Naive B cell (primary cell): ENCODE results near the gene KIRREL1. TPM values are rescaled to one million over a fixed set of nuclear protein-coding genes. Genes with fewer than 3 reads are reported as not detected.

Experiments used
- ATAC-seq, 2 donors: fragments of 150-1000 bp; cut with Tn5 transposase; 2 replicates each; pipeline ENCODE4 v1.10.0; 2021; ENCODE audit warnings: low read depth in 2 of 2, mild to moderate bottlenecking in 2 of 2, moderate library complexity in 2 of 2
- DNase-seq: peaks from one replicate; pipeline ENCODE4 v3.0.0; 2022
- H3K27ac Mint-ChIP-seq, 6 donors: one replicate each; pipeline ENCODE4 v1.8.0; 2020 to 2022; ENCODE audit warnings: mild to moderate bottlenecking in 6 of 6, mixed read lengths in 6 of 6, moderate library complexity in 5 of 6, inconsistent platforms in 2 of 6
- H3K27me3 Mint-ChIP-seq, 3 donors: one replicate each; pipeline ENCODE4 v1.8.0; 2021 to 2022; ENCODE audit warnings: mixed read lengths in 3 of 3, mild to moderate bottlenecking in 1 of 3
- H3K36me3 Mint-ChIP-seq, 2 donors: one replicate each; pipeline ENCODE4 v1.8.0; 2020 to 2022; ENCODE audit warnings: mixed read lengths in 2 of 2, inconsistent platforms in 1 of 2, mild to moderate bottlenecking in 1 of 2
- H3K4me1 Mint-ChIP-seq, 3 donors: one replicate each; pipeline ENCODE4 v1.8.0; 2020 to 2022; ENCODE audit warnings: mixed read lengths in 3 of 3, inconsistent platforms in 1 of 3, mild to moderate bottlenecking in 1 of 3, moderate library complexity in 1 of 3
- H3K4me3 Mint-ChIP-seq, 8 donors: one replicate each; pipeline ENCODE4 v1.8.0; 2020 to 2022; ENCODE audit warnings: mild to moderate bottlenecking in 8 of 8, mixed read lengths in 8 of 8, moderate library complexity in 8 of 8, inconsistent platforms in 2 of 8
- H3K9me3 Mint-ChIP-seq, 7 donors: one replicate each; pipeline ENCODE4 v1.8.0; 2020 to 2022; ENCODE audit warnings: mixed read lengths in 7 of 7, mild to moderate bottlenecking in 5 of 7, inconsistent platforms in 2 of 7, moderate library complexity in 1 of 7
- polyA plus RNA-seq, 6 donors: library from polyadenylated mRNA; unstranded; fragments of 300-500 nt; fragmentation: Illumina TruSeq; gene quantifications; one replicate each; pipeline ENCODE4 v1.2.3, GENCODE V29; 2021; ENCODE audit warnings: low read depth in 6 of 6

The KIRREL1 gene
- polyA plus RNA-seq, 6 donors from 2014 or later = not detected

DNA sequence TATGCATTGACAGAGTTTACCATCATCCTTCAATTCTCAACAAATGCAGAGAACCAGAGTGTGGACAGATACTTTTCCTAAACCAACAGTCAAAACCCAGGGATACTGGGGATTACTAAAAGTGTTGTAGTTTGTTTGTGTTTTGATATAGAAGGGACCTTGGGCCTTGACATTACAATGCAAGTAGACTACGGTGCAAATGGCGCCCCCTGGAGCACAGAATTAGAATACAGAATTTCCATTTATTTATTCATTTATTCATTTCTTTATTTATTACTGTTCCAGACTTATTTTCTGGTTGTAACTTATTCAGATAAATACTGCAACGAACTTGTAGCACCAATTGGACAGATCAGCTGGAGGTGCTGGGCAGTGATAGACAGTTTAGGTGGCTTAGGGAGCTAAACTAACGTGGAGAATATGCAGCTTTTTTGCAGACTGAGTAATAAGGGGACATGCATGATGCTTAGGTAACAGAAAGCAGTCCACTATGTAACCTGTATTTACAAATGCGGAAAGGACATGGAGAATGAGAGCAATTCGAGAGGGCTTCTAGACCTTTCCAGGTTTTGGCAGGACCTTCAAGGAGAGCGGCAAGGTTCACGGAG is 42.6 kb downstream of the KIRREL1 start:
- peaks cover 0 to 7% of the 10 kb centered on the region in 2 donors for H3K36me3 Mint-ChIP-seq
- no peak for ATAC-seq
- H3K4me3 Mint-ChIP-seq = no peak overlapping the region
- DNase-seq = peak; percentile 15
- no peaks in the 10 kb centered on the region for H3K9me3 Mint-ChIP-seq
- peak overlapping the region in 1 of 6 donors; percentile 12 for H3K27ac Mint-ChIP-seq
- H3K27me3 Mint-ChIP-seq = peaks cover 7 to 37% (median 35%) of the 10 kb centered on the region in 3 donors
- H3K4me1 Mint-ChIP-seq = peaks cover 0 to 5% (median 0%) of the 10 kb centered on the region in 3 donors

DNA sequence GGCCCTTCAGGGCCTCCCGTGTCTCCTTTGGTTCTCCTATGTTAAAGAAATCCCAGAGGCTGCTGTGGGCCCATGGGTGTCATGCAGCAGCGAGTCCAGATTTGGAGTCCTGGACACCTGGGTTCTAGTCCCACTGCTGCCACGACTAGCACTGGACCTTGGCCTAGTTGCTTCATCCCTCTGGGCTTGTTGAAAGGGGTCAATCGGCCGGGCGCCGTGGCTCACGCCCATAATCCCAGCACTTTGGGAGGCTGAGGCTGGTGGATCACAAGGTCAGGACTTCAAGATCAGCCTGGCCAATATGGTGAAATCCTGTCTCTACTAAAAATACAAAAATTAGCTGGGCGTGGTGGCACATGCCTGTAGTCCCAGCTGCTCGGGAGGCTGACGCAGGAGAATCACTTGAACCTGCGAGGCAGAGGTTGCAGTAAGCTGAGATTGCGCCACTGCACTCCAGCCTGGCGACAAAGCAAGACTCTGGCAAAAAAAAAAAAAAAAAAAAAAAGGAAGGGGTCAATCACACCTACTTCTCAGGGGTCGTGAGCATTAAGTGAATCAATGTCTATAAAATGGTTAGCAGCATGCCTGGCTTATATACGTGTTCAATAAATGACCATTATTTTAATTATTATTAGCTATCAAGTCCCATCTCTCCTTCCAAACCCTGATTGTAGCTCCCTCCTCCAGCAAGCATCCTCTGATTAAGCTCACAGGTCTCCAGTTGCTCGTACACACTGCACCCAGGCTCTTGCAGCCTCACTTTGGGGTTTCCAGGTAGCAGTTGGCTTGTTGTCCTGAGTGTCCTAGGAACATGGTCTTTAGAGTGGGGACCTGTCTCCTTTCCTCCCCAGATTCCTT is 43.8 kb downstream of the KIRREL1 start:
- peaks cover 0 to 8% of the 10 kb centered on the region in 2 donors for H3K36me3 Mint-ChIP-seq
- DNase-seq = no peak
- H3K27ac Mint-ChIP-seq = no peak overlapping the region
- no peak for ATAC-seq
- H3K4me3 Mint-ChIP-seq = no peak overlapping the region
- peaks cover 9 to 47% (median 39%) of the 10 kb centered on the region in 3 donors for H3K27me3 Mint-ChIP-seq
- peaks cover 0 to 5% (median 0%) of the 10 kb centered on the region in 3 donors for H3K4me1 Mint-ChIP-seq
- no peaks in the 10 kb centered on the region for H3K9me3 Mint-ChIP-seq

DNA sequence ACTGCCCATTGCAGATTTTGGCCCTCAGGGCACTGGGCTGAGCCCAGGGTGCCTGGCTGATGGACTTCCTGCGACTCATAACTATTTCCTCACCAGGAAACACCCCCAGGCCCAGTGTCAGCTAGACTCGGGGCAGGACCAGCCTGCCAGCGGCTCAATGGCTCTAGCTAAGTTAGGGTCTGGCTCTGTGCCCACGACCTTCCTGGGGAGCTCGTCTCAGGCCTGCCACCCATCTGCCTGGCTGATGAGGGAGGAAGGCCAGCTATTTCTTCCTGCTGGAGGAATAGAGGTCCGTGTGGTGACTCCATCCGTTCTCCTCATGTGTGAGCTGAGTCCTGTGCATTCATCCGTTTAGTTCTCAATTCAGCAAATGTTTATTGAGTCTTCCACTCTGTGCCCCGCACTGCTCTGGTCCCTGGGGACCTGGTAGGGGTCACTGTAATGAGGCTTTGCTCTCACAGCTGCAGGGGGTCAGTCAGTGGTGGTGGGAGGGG is 44.5 kb downstream of the KIRREL1 start:
- no peak for ATAC-seq
- no peak for DNase-seq
- peaks cover 0 to 5% (median 0%) of the 10 kb centered on the region in 3 donors for H3K4me1 Mint-ChIP-seq
- no peak overlapping the region for H3K27ac Mint-ChIP-seq
- H3K9me3 Mint-ChIP-seq = no peaks in the 10 kb centered on the region
- peaks cover 0 to 8% of the 10 kb centered on the region in 2 donors for H3K36me3 Mint-ChIP-seq
- H3K4me3 Mint-ChIP-seq = no peak overlapping the region
- H3K27me3 Mint-ChIP-seq = peaks cover 9 to 47% (median 39%) of the 10 kb centered on the region in 3 donors

DNA sequence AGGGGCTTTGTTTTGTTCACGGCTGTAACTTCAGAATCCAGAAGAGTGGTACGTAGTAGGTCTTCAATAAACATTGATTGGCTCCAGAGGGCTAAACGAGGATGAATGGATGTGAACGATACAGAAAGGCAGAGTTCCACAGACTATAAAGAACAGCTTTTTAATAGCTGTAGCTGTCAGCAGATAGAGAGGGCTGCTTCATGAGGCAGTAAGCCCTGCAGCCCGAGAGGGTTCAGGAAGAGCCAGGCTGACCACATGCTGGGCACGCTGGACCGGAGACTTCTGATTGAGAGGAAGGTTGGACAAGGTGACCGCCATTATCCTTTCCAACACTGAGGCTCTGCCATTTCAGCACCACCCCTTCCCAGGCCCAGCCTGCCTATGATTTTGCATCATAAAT is 45.3 kb downstream of the KIRREL1 start:
- Mint-ChIP-seq H3K27ac (no peak overlapping the region), H3K36me3 (peaks cover 0 to 8% of the 10 kb centered on the region in 2 donors), H3K27me3 (peaks cover 5 to 47% (median 39%) of the 10 kb centered on the region in 3 donors), H3K9me3 (no peaks in the 10 kb centered on the region), H3K4me3 (no peak overlapping the region), H3K4me1 (peaks cover 0 to 5% (median 0%) of the 10 kb centered on the region in 3 donors)
- DNase-seq (no peak), ATAC-seq (no peak)

GRCh38 chr1:158039380-158039779 is 45.9 kb downstream of the KIRREL1 start:
- peaks cover 0 to 8% of the 10 kb centered on the region in 2 donors for H3K36me3 Mint-ChIP-seq
- H3K4me1 Mint-ChIP-seq = peaks cover 0 to 5% (median 0%) of the 10 kb centered on the region in 3 donors
- DNase-seq (no peak), ATAC-seq (no peak)
- H3K27me3 Mint-ChIP-seq = peaks cover 5 to 47% (median 39%) of the 10 kb centered on the region in 3 donors
- H3K9me3 Mint-ChIP-seq = no peaks in the 10 kb centered on the region
- no peak overlapping the region for H3K4me3 Mint-ChIP-seq
- no peak overlapping the region for H3K27ac Mint-ChIP-seq

DNA sequence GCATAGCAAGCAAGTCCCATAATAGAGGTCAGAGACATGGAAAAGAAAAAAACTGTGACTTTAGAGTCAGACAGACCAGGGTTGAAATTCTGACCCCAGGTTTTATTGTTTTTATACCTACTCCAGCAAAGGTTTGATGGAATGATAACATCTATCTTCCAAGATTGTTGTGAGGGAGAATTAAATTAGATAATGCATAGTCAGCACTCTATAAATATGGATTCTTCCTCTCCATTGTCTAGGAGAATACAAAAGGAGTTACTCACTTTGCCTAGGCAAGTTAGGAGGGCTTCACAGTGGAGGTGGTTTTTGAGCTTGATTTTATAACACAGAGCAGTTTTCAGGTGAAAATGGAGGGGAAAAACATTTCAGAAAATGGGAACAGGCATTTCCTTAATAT is 46.9 kb downstream of the KIRREL1 start:
- Mint-ChIP-seq H3K36me3 (peaks cover 0 to 8% of the 10 kb centered on the region in 2 donors), H3K27me3 (peaks cover 5 to 54% (median 39%) of the 10 kb centered on the region in 3 donors), H3K9me3 (no peaks in the 10 kb centered on the region), H3K4me1 (peaks cover 0 to 5% (median 0%) of the 10 kb centered on the region in 3 donors), H3K4me3 (no peak overlapping the region), H3K27ac (no peak overlapping the region)
- DNase-seq = no peak
- ATAC-seq = no peak

DNA sequence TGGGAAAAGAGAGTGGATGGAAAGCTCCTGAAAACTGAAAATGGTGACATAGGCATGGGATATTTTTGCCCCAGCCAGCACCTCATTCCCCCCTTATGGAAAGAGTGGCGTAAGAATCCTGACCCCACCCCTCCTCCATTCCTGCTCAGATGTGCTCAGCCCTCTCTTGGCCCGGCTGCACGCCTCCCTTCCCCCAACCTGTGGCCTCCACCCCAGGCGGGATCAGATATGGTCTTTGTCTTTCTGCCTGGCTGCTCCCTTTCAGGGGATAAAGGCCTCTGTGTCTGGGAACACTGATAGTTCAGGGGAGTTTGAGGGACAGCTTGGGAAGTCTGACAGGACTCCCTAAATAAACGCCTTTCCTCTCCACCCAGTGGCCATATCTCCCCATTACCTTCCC is 49.8 kb downstream of the KIRREL1 start:
- Mint-ChIP-seq H3K9me3 (no peaks in the 10 kb centered on the region), H3K27ac (no peak overlapping the region), H3K4me1 (peaks cover 0 to under 1% (median 0%) of the 10 kb centered on the region in 3 donors), H3K36me3 (peaks cover 0 to 8% of the 10 kb centered on the region in 2 donors), H3K27me3 (peaks cover 5 to 62% (median 41%) of the 10 kb centered on the region in 3 donors), H3K4me3 (no peak overlapping the region)
- ATAC-seq = no peak
- DNase-seq = no peak

- Mint-ChIP-seq H3K36me3 (peaks cover 0 to 5% of the 10 kb centered on the region in 2 donors), H3K4me3 (no peak overlapping the region), H3K27me3 (peaks cover 5 to 38% (median 20%) of the 10 kb centered on the region in 3 donors), H3K4me1 (no peaks in the 10 kb centered on the region), H3K9me3 (no peaks in the 10 kb centered on the region), H3K27ac (no peak overlapping the region)
- DNase-seq (no peak), ATAC-seq (no peak)
These were observed 52.2 kb downstream of the KIRREL1 start for GRCh38 chr1:158045639-158046038.

DNA sequence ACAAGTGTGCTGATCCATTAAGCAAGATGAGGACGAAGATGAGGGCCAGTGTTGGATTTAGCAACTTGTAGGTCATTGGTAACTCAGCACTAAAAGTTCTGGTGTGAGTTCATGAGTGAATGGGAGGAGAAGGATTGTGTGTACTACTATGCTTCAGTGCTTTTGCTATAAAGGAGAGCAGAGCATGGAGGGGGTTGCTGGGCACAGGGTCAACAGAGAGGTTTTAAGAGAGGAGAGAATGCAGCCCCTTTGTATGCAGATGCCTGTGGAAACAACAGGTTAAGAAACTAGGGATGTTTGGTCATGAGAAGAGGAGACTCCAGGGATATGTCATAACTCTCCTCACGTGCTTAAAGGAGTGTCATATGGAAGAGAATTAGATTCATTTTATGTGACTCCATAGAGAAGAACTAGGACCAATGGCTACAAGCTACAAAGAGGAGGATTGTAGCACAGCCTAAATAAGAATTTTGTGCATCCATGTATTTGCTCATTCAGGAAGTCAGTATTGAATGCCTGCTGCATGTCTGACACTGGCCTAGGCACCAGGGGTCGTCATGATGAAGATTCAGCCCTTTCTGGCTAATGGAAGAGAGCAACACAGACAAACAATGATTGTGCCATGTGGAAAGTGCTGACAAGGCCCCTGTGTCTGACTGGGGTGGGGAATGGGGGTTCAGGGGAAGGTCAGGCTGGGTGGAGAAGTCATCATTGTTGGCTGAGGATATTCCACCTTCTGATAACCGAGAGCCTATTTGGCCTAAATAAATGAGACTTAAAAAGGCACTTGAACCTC is 53.5 kb downstream of the KIRREL1 start:
- DNase-seq (no peak), ATAC-seq (no peak)
- Mint-ChIP-seq H3K27ac (peak overlapping the region in 1 of 6 donors; percentile 37), H3K4me1 (no peaks in the 10 kb centered on the region), H3K36me3 (no peaks in the 10 kb centered on the region), H3K27me3 (peaks cover 0 to 38% (median 24%) of the 10 kb centered on the region in 3 donors), H3K4me3 (no peak overlapping the region), H3K9me3 (no peaks in the 10 kb centered on the region)

- Mint-ChIP-seq H3K9me3 (no peaks in the 10 kb centered on the region), H3K36me3 (no peaks in the 10 kb centered on the region), H3K4me1 (no peaks in the 10 kb centered on the region), H3K27ac (no peak overlapping the region), H3K27me3 (peaks cover 0 to 42% (median 30%) of the 10 kb centered on the region in 3 donors), H3K4me3 (no peak overlapping the region)
- DNase-seq (no peak), ATAC-seq (no peak)
These were observed 55.1 kb downstream of the KIRREL1 start for GRCh38 chr1:158048371-158049067.

GRCh38 chr1:158049853-158050252 is 56.4 kb downstream of the KIRREL1 start:
- no peak overlapping the region for H3K27ac Mint-ChIP-seq
- DNase-seq (no peak), ATAC-seq (no peak)
- H3K4me1 Mint-ChIP-seq = no peaks in the 10 kb centered on the region
- no peak overlapping the region for H3K4me3 Mint-ChIP-seq
- H3K9me3 Mint-ChIP-seq = no peaks in the 10 kb centered on the region
- no peaks in the 10 kb centered on the region for H3K36me3 Mint-ChIP-seq
- peaks cover 0 to 38% (median 32%) of the 10 kb centered on the region in 3 donors for H3K27me3 Mint-ChIP-seq

DNA sequence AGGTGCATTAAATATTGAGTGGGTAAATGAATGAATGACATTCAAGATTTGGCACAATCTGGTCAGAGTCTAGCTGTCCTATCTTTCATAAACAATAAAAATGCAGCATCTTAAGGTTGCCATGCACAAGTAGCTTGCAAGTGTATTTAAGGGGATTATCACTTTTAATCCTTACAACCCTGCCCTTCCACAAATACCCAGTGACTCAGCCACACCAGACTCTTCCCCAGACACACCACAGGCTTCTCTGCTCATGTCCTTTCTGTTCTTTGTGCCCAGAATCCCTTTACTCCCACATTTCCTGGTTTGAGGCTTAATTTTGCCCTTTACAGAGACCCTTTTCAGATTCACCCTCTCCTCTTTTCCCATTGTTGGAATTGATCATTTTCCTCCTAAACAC is 59.8 kb downstream of the KIRREL1 start:
- Mint-ChIP-seq H3K4me1 (peaks cover 5 to 15% (median 7%) of the 10 kb centered on the region in 3 donors), H3K27me3 (peaks cover 0 to 21% (median 20%) of the 10 kb centered on the region in 3 donors), H3K9me3 (no peaks in the 10 kb centered on the region), H3K27ac (no peak overlapping the region), H3K36me3 (no peaks in the 10 kb centered on the region), H3K4me3 (no peak overlapping the region)
- ATAC-seq (no peak), DNase-seq (no peak)
